ENCODE data around the gene MDP1. TPM values are rescaled to one million over a fixed set of nuclear protein-coding genes. Genes with fewer than 3 reads are reported as not detected.

MDP1 gene
- total RNA-seq, 1 donor: 14.8 TPM

DNA sequence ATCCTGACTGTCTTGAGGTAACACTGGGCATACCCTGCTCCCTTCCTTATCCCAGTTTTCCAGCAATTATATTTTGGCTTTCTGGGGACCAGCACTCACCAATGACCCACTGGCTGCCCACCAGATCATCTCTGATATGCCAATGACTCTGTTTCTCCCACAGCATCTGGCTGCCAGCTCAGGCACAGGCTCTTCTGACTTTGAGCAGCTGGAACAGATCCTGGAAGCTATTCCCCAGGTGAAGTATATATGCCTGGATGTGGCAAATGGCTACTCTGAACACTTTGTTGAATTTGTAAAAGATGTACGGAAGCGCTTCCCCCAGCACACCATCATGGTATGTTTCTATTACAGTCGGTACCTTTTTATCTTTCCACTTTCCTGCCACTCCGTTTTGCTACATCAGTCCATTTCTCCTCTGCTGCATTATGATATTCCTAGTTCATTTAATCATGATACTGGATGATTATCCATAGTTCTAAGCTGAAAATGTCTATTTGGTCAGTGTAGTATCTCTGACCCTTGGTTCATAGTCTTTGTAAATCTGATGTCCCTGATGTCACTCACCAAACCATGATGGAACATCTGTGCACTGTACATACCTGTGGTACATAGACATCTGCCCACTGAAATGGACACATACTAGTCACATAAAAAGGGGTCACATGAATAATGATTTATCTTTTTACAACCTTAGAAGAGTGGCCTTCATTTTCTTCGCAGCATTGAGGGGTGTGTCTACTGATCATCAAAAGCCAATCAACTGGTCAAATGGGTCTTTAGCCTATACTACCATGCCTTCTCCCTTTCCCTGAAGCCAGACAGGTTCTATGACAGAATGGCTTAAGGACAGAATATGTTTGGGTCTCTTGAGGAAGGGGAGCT lies 20.2 kb upstream of the MDP1 start:
- peaks cover 75% of the 10 kb centered on the region for H3K79me2 ChIP-seq (ENCODE audit: insufficient read depth, low read length)
- H3K36me3 ChIP-seq (ENCODE audit: insufficient read depth, low read length): peaks cover 60% of the 10 kb centered on the region

GRCh38 chr14:24234095-24235005 lies 18.5 kb upstream of the MDP1 start:
- Histone ChIP-seq H3K27me3 (ENCODE audit: insufficient read depth, low read length) (no peaks in the 10 kb centered on the region), H3K4me2 (ENCODE audit: insufficient read depth, low read length) (peak overlapping the region; percentile 92), H3K9me3 (ENCODE audit: low read depth, low read length) (no peaks in the 10 kb centered on the region), H2AFZ (ENCODE audit: low read length) (no peak overlapping the region), H3K79me2 (ENCODE audit: insufficient read depth, low read length) (peaks cover 71% of the 10 kb centered on the region), H4K20me1 (ENCODE audit: insufficient read depth, low read length) (peaks cover 6% of the 10 kb centered on the region), H3K36me3 (ENCODE audit: insufficient read depth, low read length) (peaks cover 48% of the 10 kb centered on the region), H3K27ac (ENCODE audit: low read depth, low read length) (peak overlapping the region; percentile 93), H3K4me3 (ENCODE audit: insufficient read depth, low read length) (no peak overlapping the region), H3K4me1 (ENCODE audit: insufficient read depth, low read length) (peaks cover 42% of the 10 kb centered on the region)
- peak; percentile 66 for DNase-seq (ENCODE audit: insufficient read length, low spot score, missing footprints)
- TF ChIP-seq CTCF (IDR thresholded peaks at IDR 0.05; ENCODE audit: extremely low read depth, low read depth, low read length): no peak

More for the DNA sequence above, 20.2 kb upstream of the MDP1 start:
- no peak overlapping the region for H3K4me3 ChIP-seq (ENCODE audit: insufficient read depth, low read length)
- H2AFZ ChIP-seq (ENCODE audit: low read length): no peak overlapping the region
- peak; percentile 58 for DNase-seq (ENCODE audit: insufficient read length, low spot score, missing footprints)
- peaks cover 6% of the 10 kb centered on the region for H4K20me1 ChIP-seq (ENCODE audit: insufficient read depth, low read length)
- H3K9me3 ChIP-seq (ENCODE audit: low read depth, low read length): no peaks in the 10 kb centered on the region
- no peaks in the 10 kb centered on the region for H3K27me3 ChIP-seq (ENCODE audit: insufficient read depth, low read length)
- no peak overlapping the region for H3K4me2 ChIP-seq (ENCODE audit: insufficient read depth, low read length)
- TF ChIP-seq CTCF (IDR thresholded peaks at IDR 0.05; ENCODE audit: extremely low read depth, low read depth, low read length): no peak
- H3K27ac ChIP-seq (ENCODE audit: low read depth, low read length): no peak overlapping the region
- peaks cover 47% of the 10 kb centered on the region for H3K4me1 ChIP-seq (ENCODE audit: insufficient read depth, low read length)

DNA sequence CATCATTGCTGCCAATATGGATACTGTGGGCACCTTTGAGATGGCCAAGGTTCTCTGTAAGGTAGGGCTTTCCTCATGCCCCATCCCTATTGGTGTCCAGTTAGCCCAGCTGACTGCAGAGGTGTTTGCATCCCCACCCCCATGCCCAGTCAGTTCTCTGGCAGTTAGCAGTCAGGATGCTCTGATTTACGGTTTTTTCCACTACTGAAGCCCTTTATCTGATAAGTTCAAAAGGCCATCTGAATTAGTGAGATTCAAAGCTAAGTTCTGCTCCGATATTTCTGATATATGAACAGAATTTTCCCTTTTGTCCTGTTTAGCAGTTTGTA lies 17.6 kb upstream of the MDP1 start:
- no peak for TF ChIP-seq CTCF (IDR thresholded peaks at IDR 0.05; ENCODE audit: extremely low read depth, low read depth, low read length)
- H3K9me3 ChIP-seq (ENCODE audit: low read depth, low read length): no peaks in the 10 kb centered on the region
- H2AFZ ChIP-seq (ENCODE audit: low read length): peak overlapping the region; percentile 97
- peaks cover 70% of the 10 kb centered on the region for H3K79me2 ChIP-seq (ENCODE audit: insufficient read depth, low read length)
- peaks cover 40% of the 10 kb centered on the region for H3K36me3 ChIP-seq (ENCODE audit: insufficient read depth, low read length)
- DNase-seq (ENCODE audit: insufficient read length, low spot score, missing footprints): no peak
- no peaks in the 10 kb centered on the region for H3K27me3 ChIP-seq (ENCODE audit: insufficient read depth, low read length)
- peak overlapping the region; percentile 92 for H3K4me2 ChIP-seq (ENCODE audit: insufficient read depth, low read length)
- H3K27ac ChIP-seq (ENCODE audit: low read depth, low read length): peak overlapping the region; percentile 93
- peaks cover 39% of the 10 kb centered on the region for H3K4me1 ChIP-seq (ENCODE audit: insufficient read depth, low read length)
- H3K4me3 ChIP-seq (ENCODE audit: insufficient read depth, low read length): peak overlapping the region; percentile 97
- peaks cover 2% of the 10 kb centered on the region for H4K20me1 ChIP-seq (ENCODE audit: insufficient read depth, low read length)

Measured in osteoblast (primary cell).